HL-60/S4 treated with phorbol 12-myristate 13-acetate at 8.2 ng/mL for 4 days and 3 days (cell line): ENCODE data around the gene NKIRAS1.
"Not testable (repeated sequence)": the region's sequence is repeated elsewhere in the genome, so short reads cannot be mapped to it uniquely, and the experiment has no call there.

Source experiments
- in situ Hi-C: fragments of 300-500 bp; cut with MboI; formaldehyde crosslinking; loops from 2 replicates; pipeline ENCODE4 v1.15.0; 2022; ENCODE audit warnings: low sequenced_read_pairs

The NKIRAS1 gene

GRCh38 chr3:23911397-23911796 lies 5.4 kb downstream of the NKIRAS1 start:
- in situ Hi-C loops: no loop called here

DNA sequence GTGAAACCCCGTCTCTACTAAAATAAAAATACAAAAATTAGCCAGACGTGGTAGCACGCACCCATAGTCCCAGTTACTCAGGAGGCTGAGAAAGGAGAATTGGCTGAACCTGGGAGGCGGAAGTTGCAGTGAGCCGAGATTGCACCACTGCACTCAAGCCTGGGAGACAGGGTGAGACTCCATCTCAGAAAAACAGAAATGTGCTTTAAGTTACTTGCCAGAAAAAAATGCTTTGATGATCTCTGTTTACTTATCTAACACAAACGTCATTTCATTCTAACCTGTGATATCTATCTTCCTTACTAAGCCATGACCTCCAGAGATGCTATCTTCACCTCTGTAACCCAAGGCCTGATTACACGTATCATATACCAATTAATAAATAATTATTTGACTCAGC lies 7.4 kb downstream of the NKIRAS1 start:
- in situ Hi-C loops: no loop called here

GRCh38 chr3:23904545-23904944 lies 12.2 kb downstream of the NKIRAS1 start:
- in situ Hi-C loops: no loop called here

DNA sequence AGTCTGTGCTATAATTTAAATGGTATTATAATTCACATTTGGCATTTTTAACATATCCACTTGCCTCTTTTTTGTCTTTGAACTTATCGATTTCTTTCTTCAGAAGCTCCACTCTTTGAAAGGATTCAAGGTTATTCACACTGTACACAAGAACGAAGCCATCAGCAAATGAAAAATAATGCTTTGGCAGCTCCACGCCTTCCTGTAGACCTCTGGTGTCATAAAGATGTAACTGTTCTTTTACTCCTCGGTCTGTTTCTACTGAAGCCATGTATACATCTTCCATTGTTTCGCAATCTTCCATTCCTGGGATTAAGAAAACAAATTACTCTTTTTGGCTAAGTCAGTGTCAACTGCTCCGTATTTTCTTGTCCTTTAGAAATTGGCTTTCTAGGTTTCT lies 16.0 kb downstream of the NKIRAS1 start:
- in situ Hi-C loops: no loop called here

DNA sequence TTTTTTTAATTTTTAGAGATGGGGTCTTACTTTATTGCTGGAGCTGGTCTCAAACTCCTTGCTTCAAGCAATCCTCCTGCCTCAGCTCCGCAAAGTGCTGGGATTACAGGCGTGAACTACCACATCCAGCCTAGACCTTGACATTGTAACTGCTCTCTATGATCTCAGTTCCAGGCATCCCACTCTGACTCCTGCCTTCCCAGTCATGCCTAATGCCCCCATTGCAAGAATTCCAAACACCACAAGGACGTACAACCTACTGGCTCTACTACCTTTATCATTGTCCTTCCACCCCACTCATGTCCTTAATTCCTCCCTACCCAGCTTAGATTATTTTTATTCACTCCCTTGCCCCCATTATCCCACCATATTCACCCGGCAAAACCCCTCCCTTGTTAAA lies 21.6 kb downstream of the NKIRAS1 start:
- in situ Hi-C loops: no loop called here

DNA sequence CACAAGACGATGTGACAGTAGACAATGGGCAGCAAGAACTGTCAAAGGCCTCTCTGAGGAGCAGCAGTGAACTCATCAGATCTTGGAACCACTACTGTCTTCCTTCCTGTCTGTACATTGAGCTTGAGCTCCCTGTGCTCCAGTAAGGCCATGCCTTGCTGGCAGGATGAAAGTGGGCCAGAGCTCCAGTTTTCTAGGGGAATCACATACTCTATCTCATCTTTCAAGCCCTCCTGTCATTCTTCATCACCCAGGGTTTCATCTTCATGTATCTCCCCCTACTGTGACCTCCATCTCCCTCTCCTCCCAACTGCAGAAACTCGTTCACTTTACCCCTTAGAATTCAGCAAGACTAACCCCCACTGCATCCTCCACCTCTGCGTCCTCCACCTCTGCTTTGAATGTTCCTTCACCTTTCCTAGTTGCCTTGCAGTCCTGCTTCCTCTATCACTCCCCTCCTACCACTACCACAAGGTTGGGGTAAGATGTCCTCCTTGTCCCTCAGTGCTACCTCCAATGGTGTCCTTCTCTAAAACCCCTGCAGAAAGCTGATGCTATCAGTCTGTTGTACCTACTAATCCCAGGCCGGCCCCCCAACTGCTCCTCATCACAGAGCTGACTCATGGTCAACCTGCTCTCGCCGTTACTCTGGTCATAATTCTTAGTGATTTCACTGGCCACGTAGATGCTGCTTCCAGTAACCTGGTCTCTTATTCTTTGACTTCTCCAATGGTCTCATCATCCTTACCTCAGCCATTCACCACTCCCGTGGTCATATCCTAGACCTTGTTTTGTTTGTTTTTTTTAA lies 22.3 kb downstream of the NKIRAS1 start:
- in situ Hi-C loops: no loop called here

- in situ Hi-C loops: no loop called here
These were observed 26.8 kb downstream of the NKIRAS1 start for GRCh38 chr3:23889950-23890349.

GRCh38 chr3:23889386-23889785 lies 27.4 kb downstream of the NKIRAS1 start:
- in situ Hi-C loops: no loop called here

- in situ Hi-C loops: no loop called here
These were observed 28.1 kb downstream of the NKIRAS1 start for GRCh38 chr3:23888617-23889228.

DNA sequence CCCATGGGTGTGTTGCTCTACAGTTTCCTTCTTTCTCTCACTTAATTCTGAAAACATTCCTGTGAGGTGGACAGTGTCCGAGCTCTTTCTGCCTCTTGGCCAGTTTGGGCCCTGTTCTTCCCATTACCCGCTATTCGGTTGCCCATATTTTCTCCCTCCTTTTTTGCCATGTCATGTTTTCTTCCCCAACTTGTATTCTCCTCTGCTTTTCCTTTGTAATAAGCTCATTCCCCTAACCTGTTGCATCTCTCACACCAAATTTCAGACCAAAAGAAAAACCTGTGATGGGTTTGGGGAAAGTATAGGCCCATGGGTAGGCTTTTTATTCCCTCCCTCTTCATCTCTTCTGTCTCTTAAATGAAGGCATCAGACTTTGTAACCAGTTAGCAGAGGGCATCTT lies 30.5 kb downstream of the NKIRAS1 start:
- in situ Hi-C loops: no loop called here

- in situ Hi-C loops: no loop called here
These were observed 31.6 kb downstream of the NKIRAS1 start for GRCh38 chr3:23885210-23885609.

- in situ Hi-C loops: no loop called here
These were observed 32.3 kb downstream of the NKIRAS1 start for GRCh38 chr3:23884481-23884880.

DNA sequence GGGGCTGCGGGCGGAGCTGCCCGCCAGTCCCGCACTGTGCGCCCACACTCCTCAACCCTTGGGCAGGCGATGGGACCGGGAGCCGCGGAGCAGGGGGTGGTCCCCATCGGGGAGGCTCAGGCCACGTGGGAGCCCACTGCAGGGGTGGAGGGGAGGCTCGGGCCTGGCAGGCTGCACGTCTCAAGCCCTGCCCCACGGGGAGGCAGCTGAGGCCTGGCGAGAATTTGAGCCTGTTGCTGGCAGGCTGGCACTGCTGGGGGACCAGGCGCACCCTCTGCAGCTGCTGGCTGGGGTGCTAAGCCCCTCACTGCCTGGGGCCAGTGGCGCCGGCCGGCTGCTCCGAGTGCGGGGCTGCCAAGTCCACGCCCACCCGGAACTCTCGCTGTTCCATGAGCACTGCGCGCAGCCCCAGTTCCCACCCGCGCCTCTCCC lies 34.3 kb downstream of the NKIRAS1 start:
- in situ Hi-C loops: no loop called here

DNA sequence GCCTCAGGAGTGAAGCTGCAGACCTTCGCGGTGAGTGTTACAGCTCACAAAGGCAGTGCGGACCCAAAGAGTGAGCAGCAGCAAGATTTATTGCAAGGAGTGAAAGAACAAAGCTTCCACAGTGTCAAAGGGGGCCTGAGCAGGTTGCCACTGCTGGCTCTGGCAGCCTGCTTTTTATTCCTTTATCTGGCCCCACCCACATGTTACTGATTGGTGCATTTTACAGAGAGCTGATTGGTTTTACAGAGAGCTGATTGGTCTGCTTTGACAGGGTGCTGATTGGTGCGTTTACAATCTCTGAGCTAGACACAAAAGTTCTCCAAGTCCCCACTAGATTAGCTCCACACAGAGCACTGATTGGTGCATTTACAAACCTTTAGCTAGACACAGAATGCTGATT lies 34.8 kb downstream of the NKIRAS1 start:
- in situ Hi-C loops: not testable (repeated sequence)

GRCh38 chr3:23880703-23881339 lies 36.0 kb downstream of the NKIRAS1 start:
- in situ Hi-C loops: no loop called here

DNA sequence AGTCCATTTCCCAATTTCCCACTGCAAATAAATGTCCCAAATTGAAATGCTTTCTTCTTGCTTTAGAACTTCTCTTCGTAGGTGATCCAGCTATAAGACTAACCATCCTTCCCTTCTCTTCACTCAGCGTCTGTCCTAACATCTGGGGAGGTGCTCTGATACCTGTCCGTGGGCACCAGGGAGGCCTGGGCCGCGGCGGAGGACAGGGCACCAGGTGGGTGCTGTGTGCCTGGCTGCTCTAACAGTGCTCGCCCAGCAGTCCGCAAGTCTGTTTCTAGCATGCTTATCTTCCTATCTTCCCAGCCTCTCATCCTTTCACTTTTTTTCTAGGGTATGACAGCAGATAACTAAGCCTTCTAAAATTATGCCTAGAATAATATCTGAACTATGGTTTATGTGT lies 37.3 kb downstream of the NKIRAS1 start:
- in situ Hi-C loops: no loop called here

- in situ Hi-C loops: no loop called here
These were observed 39.3 kb downstream of the NKIRAS1 start for GRCh38 chr3:23877329-23877980.

DNA sequence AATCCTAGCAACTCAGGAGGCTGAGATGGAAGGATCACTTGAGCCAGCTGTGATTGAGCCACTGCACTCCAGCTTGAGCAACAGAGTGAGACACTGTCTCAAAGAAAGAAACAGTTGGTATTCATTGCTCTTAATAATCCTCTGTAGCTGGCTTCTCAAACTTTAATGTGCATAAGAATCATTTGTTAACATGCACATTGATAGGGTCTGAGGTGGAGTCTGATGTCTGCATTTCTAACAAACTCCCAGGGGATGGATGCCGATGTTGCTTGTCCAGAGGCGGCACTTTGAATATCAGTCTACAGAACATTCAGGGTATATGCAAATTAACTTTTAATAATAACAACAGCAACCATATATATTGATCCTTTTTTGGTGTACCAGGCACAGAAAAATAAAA lies 39.9 kb downstream of the NKIRAS1 start:
- in situ Hi-C loops: no loop called here

DNA sequence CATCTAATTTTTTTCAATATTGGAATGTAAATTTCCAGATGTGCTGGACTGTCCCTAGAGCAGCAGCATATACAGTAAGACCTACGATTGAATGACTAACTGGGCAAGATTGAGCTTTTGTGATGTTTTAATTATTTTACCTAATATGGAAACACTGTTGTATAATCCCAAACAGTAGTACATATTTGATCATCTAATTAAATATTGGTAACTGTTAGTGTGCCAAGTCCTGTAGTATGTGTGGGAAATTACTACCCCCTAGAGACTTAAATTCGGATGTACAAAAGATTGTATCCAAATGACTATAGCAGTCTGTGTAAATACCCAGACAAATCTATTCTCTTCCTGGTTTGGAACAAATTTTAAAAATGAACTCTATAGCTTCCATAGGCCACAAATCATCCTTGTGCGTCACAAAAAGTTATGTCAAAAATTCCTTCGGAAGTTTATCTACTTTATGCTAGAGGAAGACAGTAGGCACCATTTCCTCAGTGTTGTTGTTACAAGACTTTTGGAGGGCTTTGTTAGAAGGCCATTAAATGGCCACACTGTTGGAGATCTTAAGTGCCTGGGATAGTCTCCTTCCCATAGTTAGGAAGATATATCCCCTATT lies 41.6 kb downstream of the NKIRAS1 start:
- in situ Hi-C loops: no loop called here

- in situ Hi-C loops: no loop called here
These were observed 42.3 kb downstream of the NKIRAS1 start for GRCh38 chr3:23874359-23875112.
